Testis (tissue), 3 donors: ENCODE results near the gene SF1. TPM values are rescaled to one million over a fixed set of nuclear protein-coding genes. Genes with fewer than 3 reads are reported as not detected.

Experiments
- DNase-seq: peaks from one replicate; pipeline ENCODE4 v3.0.0-alpha.2; 2019
- H3K27ac ChIP-seq, 2 donors: fragments of 200-600 bp; sonication (generic); one replicate each; pipeline ENCODE4 v1.5.1; 2019
- H3K27me3 ChIP-seq: fragments of 200-600 bp; sonication (generic); one replicate; pipeline ENCODE4 v1.5.1; 2019
- H3K36me3 ChIP-seq: fragments of 200-600 bp; sonication (generic); one replicate; pipeline ENCODE4 v1.5.1; 2017; ENCODE audit warnings: low read depth; ENCODE audit errors: missing control alignments
- H3K4me1 ChIP-seq: fragments of 200-600 bp; sonication (generic); one replicate; pipeline ENCODE4 v1.5.1; 2019
- H3K4me3 ChIP-seq, 2 donors: fragments of 200-600 bp; sonication (generic); one replicate each; pipeline ENCODE4 v1.5.1; 2017 to 2019
- H3K9me3 ChIP-seq: fragments of 200-600 bp; sonication (generic); one replicate; pipeline ENCODE4 v1.5.1; 2017
- POLR2A ChIP-seq: fragments of 450-650 bp; IDR thresholded peaks from one replicate; pipeline ENCODE4 v1.6.1; 2017; ENCODE audit warnings: antibody characterized with exemption, mild to moderate bottlenecking, moderate library complexity
- WGBS, 2 donors: methylation state at CpG; one replicate each; pipeline ENCODE4 v1.1.5; 2018; 5-methylcytosine and 5-hydroxymethylcytosine counted together
- intact Hi-C: fragments of 100-400 bp; cut with DNase I; formaldehyde crosslinking; loops from one replicate; pipeline ENCODE4 v1.15.1; 2023; ENCODE audit warnings: low total_unique reads
- polyA plus RNA-seq: library from polyadenylated mRNA; stranded (reverse); fragments of 350-450 nt; fragmentation: Illumina TruSeq; extraction: RNeasy Lipid Tissue Mini Kit (QIAGEN cat#74804); gene quantifications from one replicate; pipeline ENCODE4 v1.2.3, GENCODE V29; 2014; ENCODE audit warnings: low read depth, low replicate concordance; ENCODE audit not compliant: insufficient read depth
- total RNA-seq, 2 donors: library from RNA; depleted of rRNA; stranded (reverse); fragments of >200 nt; gene quantifications; one replicate each; pipeline ENCODE4 v1.2.3, GENCODE V29; 2016
- TF ChIP-seq, protein P1 (sequence below), 3 experiments: fragments of 450-650 bp in 2 of 3; fragments of 200-600 bp in 1 of 3; sonication (generic) in 1 of 3; IDR thresholded peaks; one replicate each; pipeline ENCODE4 v1.5.1; 2016 to 2019; ENCODE audit warnings: antibody characterized with exemption in 3 of 3, mild to moderate bottlenecking in 2 of 3, moderate library complexity in 1 of 3

SF1 gene
- total and polyA plus RNA-seq, 3 donors from 2014 or later, result 431 to 499 (median 455) TPM

GRCh38 chr11:64753019-64753379, 25.3 kb downstream of the SF1 start:
- no peak for DNase-seq
- 100% methylated on average over 3 of the region's 7 CpGs; no CpG with 5 or more reads in 1 of the 2 donors for WGBS, 2 donors
- no peaks in the 10 kb centered on the region for H3K27me3 ChIP-seq
- no peak overlapping the region for H3K27ac ChIP-seq
- TF ChIP-seq POLR2A, result no peak
- TF ChIP-seq, protein P1, sequence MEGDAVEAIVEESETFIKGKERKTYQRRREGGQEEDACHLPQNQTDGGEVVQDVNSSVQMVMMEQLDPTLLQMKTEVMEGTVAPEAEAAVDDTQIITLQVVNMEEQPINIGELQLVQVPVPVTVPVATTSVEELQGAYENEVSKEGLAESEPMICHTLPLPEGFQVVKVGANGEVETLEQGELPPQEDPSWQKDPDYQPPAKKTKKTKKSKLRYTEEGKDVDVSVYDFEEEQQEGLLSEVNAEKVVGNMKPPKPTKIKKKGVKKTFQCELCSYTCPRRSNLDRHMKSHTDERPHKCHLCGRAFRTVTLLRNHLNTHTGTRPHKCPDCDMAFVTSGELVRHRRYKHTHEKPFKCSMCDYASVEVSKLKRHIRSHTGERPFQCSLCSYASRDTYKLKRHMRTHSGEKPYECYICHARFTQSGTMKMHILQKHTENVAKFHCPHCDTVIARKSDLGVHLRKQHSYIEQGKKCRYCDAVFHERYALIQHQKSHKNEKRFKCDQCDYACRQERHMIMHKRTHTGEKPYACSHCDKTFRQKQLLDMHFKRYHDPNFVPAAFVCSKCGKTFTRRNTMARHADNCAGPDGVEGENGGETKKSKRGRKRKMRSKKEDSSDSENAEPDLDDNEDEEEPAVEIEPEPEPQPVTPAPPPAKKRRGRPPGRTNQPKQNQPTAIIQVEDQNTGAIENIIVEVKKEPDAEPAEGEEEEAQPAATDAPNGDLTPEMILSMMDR (IDR thresholded peaks at IDR 0.05), result no peak
- intact Hi-C loops, result no loop called here
- peaks cover 15% of the 10 kb centered on the region for H3K4me1 ChIP-seq
- no peaks in the 10 kb centered on the region for H3K36me3 ChIP-seq
- no peak overlapping the region for H3K4me3 ChIP-seq
- no peaks in the 10 kb centered on the region for H3K9me3 ChIP-seq

GRCh38 chr11:64752175-64752970, 26.0 kb downstream of the SF1 start:
- H3K9me3 ChIP-seq, result no peaks in the 10 kb centered on the region
- no peak overlapping the region for H3K4me3 ChIP-seq
- H3K4me1 ChIP-seq, result peaks cover 15% of the 10 kb centered on the region
- no peak overlapping the region for H3K27ac ChIP-seq
- no peaks in the 10 kb centered on the region for H3K36me3 ChIP-seq
- no peak for DNase-seq
- TF ChIP-seq, protein P1 (IDR thresholded peaks at IDR 0.05), result no peak
- TF ChIP-seq POLR2A, result no peak
- no peaks in the 10 kb centered on the region for H3K27me3 ChIP-seq
- 75 to 94% methylated on average over 12 to 14 of the region's 14 CpGs for whole genome bisulfite sequencing, 2 donors
- intact Hi-C loops, result no loop called here

- H3K27me3 ChIP-seq, result no peaks in the 10 kb centered on the region
- no peak overlapping the region for H3K27ac ChIP-seq
- H3K9me3 ChIP-seq, result no peaks in the 10 kb centered on the region
- WGBS, 2 donors, result 95% methylated on average over 9 of the region's 9 CpGs
- no peaks in the 10 kb centered on the region for H3K36me3 ChIP-seq
- no peak overlapping the region for H3K4me3 ChIP-seq
- TF ChIP-seq, protein P1 (IDR thresholded peaks at IDR 0.05), result no peak
- TF ChIP-seq POLR2A, result no peak
- DNase-seq, result no peak
- intact Hi-C loops, result no loop called here
- H3K4me1 ChIP-seq, result peaks cover 15% of the 10 kb centered on the region
Observed at GRCh38 chr11:64751580-64751979, 26.8 kb downstream of the SF1 start.

- Histone ChIP-seq H3K36me3 (no peaks in the 10 kb centered on the region), H3K27ac (no peak overlapping the region)
- no peak for DNase-seq
Observed at GRCh38 chr11:64751136-64751535, 27.2 kb downstream of the SF1 start.

More at GRCh38 chr11:64751136-64751535, 27.2 kb downstream of the SF1 start:
- Histone ChIP-seq H3K9me3 (no peaks in the 10 kb centered on the region), H3K4me3 (no peak overlapping the region), H3K27me3 (no peaks in the 10 kb centered on the region), H3K4me1 (peaks cover 17% of the 10 kb centered on the region)
- TF ChIP-seq, protein P1 (IDR thresholded peaks at IDR 0.05), result no peak
- no peak for TF ChIP-seq POLR2A
- intact Hi-C loops, result no loop called here
- WGBS, 2 donors, result 95 to 97% methylated on average over 6 to 9 of the region's 9 CpGs
